Body of pancreas (tissue), 4 donors: ENCODE measurements around the gene THSD7A. TPM values are rescaled to one million over a fixed set of nuclear protein-coding genes. Genes with fewer than 3 reads are reported as not detected.
"Not testable (repeated sequence)": the region's sequence is repeated elsewhere in the genome, so short reads cannot be mapped to it uniquely, and the experiment has no call there.

ENCODE experiments used
- ATAC-seq: fragments of 150-250 bp; one replicate; pipeline ENCODE4 v1.9.1; 2016
- DNase-seq, 4 donors: peaks; one replicate each; pipeline ENCODE4 v3.0.0-alpha.2; 2019
- H3K27ac ChIP-seq, 4 donors: fragments of 200-600 bp; sonication (generic); 1 replicate in 3 of 4; 2 replicates in 1 of 4; pipeline versions ENCODE4 v1.5.1 to v1.6.1; 2016 to 2019; ENCODE audit warnings: mild to moderate bottlenecking in 1 of 4, mixed read lengths in 1 of 4, moderate library complexity in 1 of 4
- H3K27me3 ChIP-seq, 2 donors: fragments of 200-600 bp; sonication (generic); one replicate each; pipeline ENCODE4 v1.6.0; 2016; ENCODE audit warnings: mild to moderate bottlenecking in 1 of 2
- H3K36me3 ChIP-seq, 2 donors: fragments of 200-600 bp; sonication (generic); replicated peaks in 1 of 2; 2 replicates each; pipeline ENCODE4 v1.5.1; 2016; ENCODE audit warnings: low read depth in 2 of 2; ENCODE audit not compliant: insufficient read depth in 1 of 2
- H3K4me1 ChIP-seq: fragments of 200-600 bp; sonication (generic); one replicate; pipeline ENCODE4 v1.6.0; 2016
- H3K4me3 ChIP-seq, 2 donors: fragments of 200-600 bp; sonication (generic); 1 replicate in 1 of 2; 2 replicates in 1 of 2; pipeline ENCODE4 v1.5.1; 2016 to 2019
- H3K9me3 ChIP-seq, 3 donors: fragments of 200-600 bp; sonication (generic); 1 replicate in 2 of 3; 2 replicates in 1 of 3; pipeline ENCODE4 v1.5.1; 2016
- POLR2A ChIP-seq, 3 donors: fragments of 450-650 bp; IDR thresholded peaks; one replicate each; pipeline ENCODE4 v1.6.1; 2016; ENCODE audit warnings: antibody characterized with exemption in 3 of 3, mild to moderate bottlenecking in 2 of 3
- WGBS, 2 donors: methylation state at CpG; one replicate each; pipeline ENCODE4 v1.1.5; 2017; 5-methylcytosine and 5-hydroxymethylcytosine counted together
- intact Hi-C: fragments of 100-400 bp; cut with DNase I; formaldehyde crosslinking; loops from one replicate; pipeline ENCODE4 v1.15.1; 2023
- total RNA-seq, 2 donors: library from RNA; depleted of rRNA; stranded (reverse); fragments of >200 nt; gene quantifications; one replicate each; pipeline ENCODE4 v1.1.0, GENCODE V29; 2016
- TF ChIP-seq, protein P1 (sequence below), 7 experiments: fragments of 450-650 bp in 4 of 7; fragments of 200-600 bp in 3 of 7; sonication (generic) in 3 of 7; IDR thresholded peaks; one replicate each; pipeline ENCODE4 v1.5.1; 2016 to 2019; ENCODE audit warnings: antibody characterized with exemption in 7 of 7

THSD7A gene
- total RNA-seq, 2 donors from 2014 or later, result 0.66 to 7.0 TPM

DNA sequence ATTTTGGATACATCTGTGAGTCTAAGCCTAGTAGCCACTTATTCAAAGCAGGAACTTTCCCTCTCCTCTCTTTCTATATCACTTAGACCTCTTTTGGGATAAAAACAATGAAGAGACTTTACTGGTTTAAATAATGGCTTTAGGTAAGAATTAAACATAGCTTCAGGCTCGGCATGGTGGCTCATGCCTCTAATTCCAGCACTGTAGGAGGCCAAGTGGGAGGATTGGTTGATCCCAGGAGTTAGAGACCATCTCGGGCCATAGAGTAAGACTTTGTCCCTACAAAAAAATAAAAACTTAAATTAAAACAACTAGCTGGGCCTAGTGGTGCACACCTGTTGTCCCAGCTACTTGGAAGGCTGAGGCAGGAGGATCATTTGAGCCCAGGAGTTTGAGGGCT, 304.3 kb downstream of the THSD7A start:
- no peaks in the 10 kb centered on the region for H3K27me3 ChIP-seq
- 62 to 66% methylated on average over 2 of the region's 2 CpGs for WGBS, 2 donors
- no peak for DNase-seq
- no peaks in the 10 kb centered on the region for H3K4me1 ChIP-seq
- H3K27ac ChIP-seq, result no peak overlapping the region
- no peaks in the 10 kb centered on the region for H3K9me3 ChIP-seq
- intact Hi-C loops, result no loop called here
- no peaks in the 10 kb centered on the region for H3K36me3 ChIP-seq
- no peak for ATAC-seq
- TF ChIP-seq, protein P1, sequence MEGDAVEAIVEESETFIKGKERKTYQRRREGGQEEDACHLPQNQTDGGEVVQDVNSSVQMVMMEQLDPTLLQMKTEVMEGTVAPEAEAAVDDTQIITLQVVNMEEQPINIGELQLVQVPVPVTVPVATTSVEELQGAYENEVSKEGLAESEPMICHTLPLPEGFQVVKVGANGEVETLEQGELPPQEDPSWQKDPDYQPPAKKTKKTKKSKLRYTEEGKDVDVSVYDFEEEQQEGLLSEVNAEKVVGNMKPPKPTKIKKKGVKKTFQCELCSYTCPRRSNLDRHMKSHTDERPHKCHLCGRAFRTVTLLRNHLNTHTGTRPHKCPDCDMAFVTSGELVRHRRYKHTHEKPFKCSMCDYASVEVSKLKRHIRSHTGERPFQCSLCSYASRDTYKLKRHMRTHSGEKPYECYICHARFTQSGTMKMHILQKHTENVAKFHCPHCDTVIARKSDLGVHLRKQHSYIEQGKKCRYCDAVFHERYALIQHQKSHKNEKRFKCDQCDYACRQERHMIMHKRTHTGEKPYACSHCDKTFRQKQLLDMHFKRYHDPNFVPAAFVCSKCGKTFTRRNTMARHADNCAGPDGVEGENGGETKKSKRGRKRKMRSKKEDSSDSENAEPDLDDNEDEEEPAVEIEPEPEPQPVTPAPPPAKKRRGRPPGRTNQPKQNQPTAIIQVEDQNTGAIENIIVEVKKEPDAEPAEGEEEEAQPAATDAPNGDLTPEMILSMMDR (IDR thresholded peaks at IDR 0.05), result no peak
- TF ChIP-seq POLR2A (IDR thresholded peaks at IDR 0.05), result no peak
- H3K4me3 ChIP-seq, result no peak overlapping the region

DNA sequence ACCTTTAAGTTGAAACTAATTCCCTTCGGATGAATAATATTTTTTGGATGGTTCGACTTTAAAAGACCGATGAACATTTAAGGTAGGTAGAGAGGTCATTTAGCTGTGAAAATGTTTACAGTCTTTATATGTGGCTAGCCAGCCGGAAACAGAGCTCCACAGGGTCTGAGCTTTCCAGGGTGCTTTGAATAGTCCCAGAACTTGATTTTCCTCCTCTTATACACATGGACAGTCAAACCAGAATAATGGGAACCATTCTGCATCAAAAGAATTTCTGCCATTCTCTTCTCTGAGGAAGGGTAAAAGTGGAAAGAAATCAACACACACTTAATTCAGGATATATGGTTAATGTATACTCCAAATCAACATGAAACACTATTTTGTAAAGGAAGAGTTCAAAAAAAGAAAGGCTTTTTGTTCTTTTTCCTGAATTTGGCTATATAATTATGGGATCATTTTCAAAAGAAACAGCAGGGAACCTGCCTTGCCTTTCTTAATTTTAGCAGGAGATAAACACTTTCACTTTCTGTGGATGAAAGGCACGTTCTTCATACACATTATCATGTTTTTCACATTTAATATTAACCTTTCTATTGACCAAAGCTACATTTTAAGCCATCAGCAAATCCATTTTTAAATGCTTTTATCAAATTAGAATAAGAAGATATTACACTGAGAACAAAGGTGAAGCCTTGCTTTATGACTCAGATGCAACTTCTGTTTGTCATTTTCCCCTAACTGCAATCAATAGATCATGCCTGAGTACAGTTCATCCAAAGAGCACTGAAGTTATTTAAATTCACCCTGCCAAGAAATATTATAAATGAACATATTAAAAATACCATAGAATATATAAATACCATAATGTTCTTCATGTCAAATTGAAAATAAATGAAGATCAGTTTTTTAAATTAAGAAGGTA, 307.3 kb downstream of the THSD7A start:
- H3K9me3 ChIP-seq, result no peaks in the 10 kb centered on the region
- TF ChIP-seq, protein P1 (IDR thresholded peaks at IDR 0.05), result no peak
- TF ChIP-seq POLR2A (IDR thresholded peaks at IDR 0.05), result no peak
- 65 to 66% methylated on average over 5 of the region's 5 CpGs for WGBS, 2 donors
- H3K27ac ChIP-seq, result no peak overlapping the region
- DNase-seq, result no peak
- intact Hi-C loops, result no loop called here
- H3K36me3 ChIP-seq, result no peaks in the 10 kb centered on the region
- H3K4me3 ChIP-seq, result no peak overlapping the region
- H3K4me1 ChIP-seq, result no peaks in the 10 kb centered on the region
- no peak for ATAC-seq
- no peaks in the 10 kb centered on the region for H3K27me3 ChIP-seq

DNA sequence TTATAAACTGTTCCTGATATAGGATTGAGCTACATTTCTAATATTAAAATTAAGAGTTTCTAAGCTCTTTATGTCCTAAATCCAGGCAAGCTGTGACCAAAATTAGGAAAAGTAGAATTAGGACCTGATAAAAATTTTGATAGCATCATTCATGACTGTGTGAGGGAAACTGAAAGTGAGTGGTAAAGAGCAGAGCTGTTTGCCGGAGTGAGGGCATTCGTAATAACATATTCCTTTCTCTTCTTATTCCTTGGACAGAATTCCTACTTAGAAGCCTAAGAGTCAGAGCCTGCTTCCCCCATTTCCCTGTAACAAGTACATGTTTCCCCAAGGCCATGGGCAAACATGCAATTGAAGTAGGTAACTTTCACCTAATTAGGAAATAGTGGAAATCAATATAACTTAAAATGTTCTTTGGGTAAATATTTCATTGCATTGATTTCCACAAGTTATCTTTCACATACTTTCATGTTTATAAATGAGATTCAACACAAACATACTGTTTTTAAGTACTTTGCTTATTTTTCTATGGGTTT, 310.0 kb downstream of the THSD7A start:
- 35 to 76% methylated on average over 2 of the region's 2 CpGs for WGBS, 2 donors
- H3K9me3 ChIP-seq, DNase-seq, H3K27ac ChIP-seq, H3K27me3 ChIP-seq, intact Hi-C loops, H3K36me3 ChIP-seq, ATAC-seq, H3K4me1 ChIP-seq, H3K4me3 ChIP-seq: not testable (repeated sequence)

DNA sequence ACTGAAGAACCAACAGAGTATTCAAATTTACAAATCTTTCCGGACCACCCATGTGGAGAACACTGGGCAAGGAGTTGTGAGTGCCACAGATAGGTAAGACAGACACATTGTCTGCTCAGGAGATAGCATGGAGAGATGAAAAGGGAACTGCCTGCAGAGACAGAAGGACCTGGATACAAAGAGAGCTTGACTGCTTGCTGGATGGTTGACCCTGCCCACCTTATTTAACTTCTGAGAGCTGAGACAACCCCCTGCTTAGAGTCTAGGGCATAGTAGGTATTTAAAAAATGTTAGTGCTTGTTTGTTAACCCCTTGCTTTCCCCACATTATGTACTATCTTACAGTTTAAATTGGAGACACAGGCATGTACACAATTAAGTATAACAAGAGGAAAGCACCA, 314.1 kb downstream of the THSD7A start:
- intact Hi-C loops, result no loop called here
- H3K36me3 ChIP-seq, result no peaks in the 10 kb centered on the region
- no peaks in the 10 kb centered on the region for H3K9me3 ChIP-seq
- DNase-seq, result no peak
- H3K27ac ChIP-seq, result no peak overlapping the region
- no peak overlapping the region for H3K4me3 ChIP-seq
- ATAC-seq, result no peak
- WGBS, 2 donors, result 52 to 67% methylated on average over 1 of the region's 1 CpG
- no peak for TF ChIP-seq POLR2A (IDR thresholded peaks at IDR 0.05)
- TF ChIP-seq, protein P1 (IDR thresholded peaks at IDR 0.05), result no peak
- H3K27me3 ChIP-seq, result no peaks in the 10 kb centered on the region
- H3K4me1 ChIP-seq, result no peaks in the 10 kb centered on the region

DNA sequence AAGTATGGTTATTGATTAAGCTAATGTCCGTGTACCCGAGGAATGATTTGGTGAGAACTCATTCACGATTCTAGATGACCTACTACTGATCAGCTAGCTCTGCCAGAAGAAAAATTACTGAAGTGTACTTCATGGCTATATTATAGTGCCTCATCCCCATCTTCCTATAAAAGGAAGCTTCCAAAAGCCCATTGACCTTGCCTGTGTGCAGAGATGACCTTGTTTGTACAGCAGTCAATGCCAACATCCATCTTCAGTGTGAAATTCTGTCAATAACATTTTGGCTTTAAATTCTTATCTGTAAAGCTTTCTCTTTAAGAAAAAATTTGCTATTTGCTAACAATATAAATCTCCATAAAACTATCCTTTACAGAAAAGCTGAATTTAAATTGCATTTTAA, 315.7 kb downstream of the THSD7A start:
- Histone ChIP-seq H3K27me3 (no peaks in the 10 kb centered on the region), H3K9me3 (no peaks in the 10 kb centered on the region), H3K27ac (no peak overlapping the region), H3K4me3 (no peak overlapping the region), H3K4me1 (no peaks in the 10 kb centered on the region), H3K36me3 (no peaks in the 10 kb centered on the region)
- DNase-seq (no peak), ATAC-seq (no peak)
- intact Hi-C loops, result no loop called here
- TF ChIP-seq POLR2A (IDR thresholded peaks at IDR 0.05), result no peak
- TF ChIP-seq, protein P1 (IDR thresholded peaks at IDR 0.05), result no peak
- WGBS, 2 donors, result 16 to 28% methylated on average over 3 of the region's 3 CpGs
